ENCODE results near the gene ISCA1. TPM values are rescaled to one million over a fixed set of nuclear protein-coding genes. Genes with fewer than 3 reads are reported as not detected.

The ISCA1 gene
- polyA plus RNA-seq, 1 donor from 2014 or later: 141 TPM

DNA sequence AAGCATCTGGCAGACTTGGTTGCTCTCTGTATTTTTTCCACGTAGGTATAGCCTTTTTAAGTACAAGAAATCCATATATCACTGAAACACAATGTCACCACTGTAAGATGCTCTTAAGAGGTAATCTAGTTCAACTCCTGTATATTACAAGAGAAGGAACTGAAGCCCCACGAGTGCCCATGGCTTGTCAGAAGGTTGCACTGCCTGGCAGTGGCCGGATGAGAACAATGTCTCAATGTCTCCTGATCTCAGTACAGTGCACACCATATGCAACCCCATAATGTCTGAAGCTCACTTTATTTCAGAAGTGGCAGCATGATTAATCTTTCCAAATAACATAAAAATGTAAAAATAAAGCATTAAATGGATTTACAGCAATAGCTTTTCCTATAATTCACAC lies 44.2 kb upstream of the ISCA1 start:
- Histone ChIP-seq H2AFZ (ENCODE audit: low read depth, low read length) (no peak overlapping the region), H3K27me3 (ENCODE audit: insufficient read depth, low read depth, low read length) (no peaks in the 10 kb centered on the region), H3K9ac (ENCODE audit: low read length) (no peak overlapping the region), H3K9me2 (ENCODE audit: insufficient read depth, low read length) (no peaks in the 10 kb centered on the region), H4K20me1 (ENCODE audit: insufficient read depth) (no peaks in the 10 kb centered on the region), H3K36me3 (ENCODE audit: insufficient read depth, low read length) (peaks cover 8% of the 10 kb centered on the region), H3F3A (ENCODE audit: insufficient read depth, low read length, poor library complexity, severe bottlenecking) (no peaks in the 10 kb centered on the region), H3K79me2 (replicated peaks; ENCODE audit: insufficient read depth, low read length) (no peaks in the 10 kb centered on the region), H3K27ac (ENCODE audit: low read length) (no peak overlapping the region), H3K9me3 (ENCODE audit: low read length) (no peaks in the 10 kb centered on the region), H3K4me3 (ENCODE audit: low read length) (no peak overlapping the region), H3K4me2 (ENCODE audit: low read length) (no peak overlapping the region)
- no peak for TF ChIP-seq MXI1 (conservative IDR thresholded peaks at IDR 0.05; ENCODE audit: poor library complexity, severe bottlenecking)
- no peak for TF ChIP-seq TAF1 (IDR thresholded peaks at IDR 0.05; ENCODE audit: low read depth)
- TF ChIP-seq EZH2 (IDR thresholded peaks at IDR 0.05; ENCODE audit: borderline replicate concordance, insufficient read depth, low read length, poor library complexity, severe bottlenecking): no peak
- no peak for TF ChIP-seq SMC3 (conservative IDR thresholded peaks at IDR 0.05; ENCODE audit: poor library complexity)
- TF ChIP-seq CTCF (IDR thresholded peaks at IDR 0.05; ENCODE audit: poor library complexity, severe bottlenecking): no peak
- no peak for TF ChIP-seq EP300 (conservative IDR thresholded peaks at IDR 0.05; ENCODE audit: poor library complexity, severe bottlenecking)
- TF ChIP-seq, protein P1, sequence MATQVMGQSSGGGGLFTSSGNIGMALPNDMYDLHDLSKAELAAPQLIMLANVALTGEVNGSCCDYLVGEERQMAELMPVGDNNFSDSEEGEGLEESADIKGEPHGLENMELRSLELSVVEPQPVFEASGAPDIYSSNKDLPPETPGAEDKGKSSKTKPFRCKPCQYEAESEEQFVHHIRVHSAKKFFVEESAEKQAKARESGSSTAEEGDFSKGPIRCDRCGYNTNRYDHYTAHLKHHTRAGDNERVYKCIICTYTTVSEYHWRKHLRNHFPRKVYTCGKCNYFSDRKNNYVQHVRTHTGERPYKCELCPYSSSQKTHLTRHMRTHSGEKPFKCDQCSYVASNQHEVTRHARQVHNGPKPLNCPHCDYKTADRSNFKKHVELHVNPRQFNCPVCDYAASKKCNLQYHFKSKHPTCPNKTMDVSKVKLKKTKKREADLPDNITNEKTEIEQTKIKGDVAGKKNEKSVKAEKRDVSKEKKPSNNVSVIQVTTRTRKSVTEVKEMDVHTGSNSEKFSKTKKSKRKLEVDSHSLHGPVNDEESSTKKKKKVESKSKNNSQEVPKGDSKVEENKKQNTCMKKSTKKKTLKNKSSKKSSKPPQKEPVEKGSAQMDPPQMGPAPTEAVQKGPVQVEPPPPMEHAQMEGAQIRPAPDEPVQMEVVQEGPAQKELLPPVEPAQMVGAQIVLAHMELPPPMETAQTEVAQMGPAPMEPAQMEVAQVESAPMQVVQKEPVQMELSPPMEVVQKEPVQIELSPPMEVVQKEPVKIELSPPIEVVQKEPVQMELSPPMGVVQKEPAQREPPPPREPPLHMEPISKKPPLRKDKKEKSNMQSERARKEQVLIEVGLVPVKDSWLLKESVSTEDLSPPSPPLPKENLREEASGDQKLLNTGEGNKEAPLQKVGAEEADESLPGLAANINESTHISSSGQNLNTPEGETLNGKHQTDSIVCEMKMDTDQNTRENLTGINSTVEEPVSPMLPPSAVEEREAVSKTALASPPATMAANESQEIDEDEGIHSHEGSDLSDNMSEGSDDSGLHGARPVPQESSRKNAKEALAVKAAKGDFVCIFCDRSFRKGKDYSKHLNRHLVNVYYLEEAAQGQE (IDR thresholded peaks at IDR 0.05; ENCODE audit: borderline replicate concordance): no peak
- TF ChIP-seq RAD21 (conservative IDR thresholded peaks at IDR 0.05): no peak
- TF ChIP-seq POLR2AphosphoS5 (IDR thresholded peaks at IDR 0.05): no peak

DNA sequence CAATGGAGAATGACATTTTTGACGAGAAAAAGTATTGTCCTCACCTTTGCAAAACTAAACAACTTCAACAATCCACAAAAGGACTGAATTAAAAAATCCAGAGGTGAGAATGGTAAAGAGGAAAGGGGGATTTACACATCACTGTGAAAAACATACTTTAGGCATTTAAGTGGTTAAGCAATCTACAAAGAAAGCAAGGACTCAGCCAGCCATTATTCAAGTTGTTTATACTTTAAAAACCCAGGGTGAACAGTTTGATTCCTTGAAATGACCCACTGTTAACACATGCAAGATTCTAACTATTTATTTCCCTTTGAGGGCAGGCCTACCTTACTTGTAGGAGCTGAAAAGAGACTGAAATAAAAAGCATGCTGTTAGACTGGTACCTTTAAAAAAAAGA lies 42.6 kb upstream of the ISCA1 start:
- no peak overlapping the region for H3K27ac ChIP-seq (ENCODE audit: low read length)
- H3K36me3 ChIP-seq (ENCODE audit: insufficient read depth, low read length): peaks cover 8% of the 10 kb centered on the region
- no peak overlapping the region for H2AFZ ChIP-seq (ENCODE audit: low read depth, low read length)

More for the DNA sequence above, 42.6 kb upstream of the ISCA1 start:
- no peaks in the 10 kb centered on the region for H3K9me2 ChIP-seq (ENCODE audit: insufficient read depth, low read length)
- H3K79me2 ChIP-seq (replicated peaks; ENCODE audit: insufficient read depth, low read length): no peaks in the 10 kb centered on the region
- H3F3A ChIP-seq (ENCODE audit: insufficient read depth, low read length, poor library complexity, severe bottlenecking): no peaks in the 10 kb centered on the region
- H3K4me2 ChIP-seq (ENCODE audit: low read length): no peak overlapping the region
- no peaks in the 10 kb centered on the region for H3K9me3 ChIP-seq (ENCODE audit: low read length)
- no peaks in the 10 kb centered on the region for H3K27me3 ChIP-seq (ENCODE audit: insufficient read depth, low read depth, low read length)
- no peak for TF ChIP-seq EZH2 (IDR thresholded peaks at IDR 0.05; ENCODE audit: borderline replicate concordance, insufficient read depth, low read length, poor library complexity, severe bottlenecking)
- no peak for TF ChIP-seq MXI1 (conservative IDR thresholded peaks at IDR 0.05; ENCODE audit: poor library complexity, severe bottlenecking)
- no peak for TF ChIP-seq RAD21 (conservative IDR thresholded peaks at IDR 0.05)
- no peak for TF ChIP-seq TAF1 (IDR thresholded peaks at IDR 0.05; ENCODE audit: low read depth)
- no peak overlapping the region for H3K4me3 ChIP-seq (ENCODE audit: low read length)
- no peak overlapping the region for H3K9ac ChIP-seq (ENCODE audit: low read length)
- H4K20me1 ChIP-seq (ENCODE audit: insufficient read depth): no peaks in the 10 kb centered on the region

Data from neural cell (in vitro differentiated cells).